Trophoblast cell (in vitro differentiated cells and primary cell): Measurements from ENCODE around the gene UGT1A7.

Experiments used
- DNase-seq, 2 donors: peaks; one replicate each; pipeline ENCODE4 v3.0.0-alpha.2; 2016
- H2AFZ ChIP-seq: 2 replicates; pipeline ENCODE4 v1.6.1; 2013; ENCODE audit warnings: low read length, moderate library complexity, mild to moderate bottlenecking; ENCODE audit not compliant: insufficient read depth, poor library complexity
- H2AK5ac ChIP-seq: 2 replicates; pipeline ENCODE4 v1.6.1; 2013; ENCODE audit warnings: mild to moderate bottlenecking, low read length
- H2BK120ac ChIP-seq: 2 replicates; pipeline ENCODE4 v1.6.1; 2013; ENCODE audit warnings: low read length, mild to moderate bottlenecking, moderate library complexity; ENCODE audit not compliant: insufficient read depth, poor library complexity
- H2BK12ac ChIP-seq: 2 replicates; pipeline ENCODE4 v1.6.1; 2013; ENCODE audit warnings: mild to moderate bottlenecking, low read length, moderate library complexity
- H2BK5ac ChIP-seq: 2 replicates; pipeline ENCODE4 v1.6.1; 2013; ENCODE audit warnings: low read length, low read depth, moderate library complexity, mild to moderate bottlenecking; ENCODE audit not compliant: poor library complexity
- H3K14ac ChIP-seq: 2 replicates; pipeline ENCODE4 v1.6.1; 2013; ENCODE audit warnings: mild to moderate bottlenecking, low read length
- H3K18ac ChIP-seq: 2 replicates; pipeline ENCODE4 v1.6.1; 2013; ENCODE audit warnings: mild to moderate bottlenecking, low read length
- H3K23ac ChIP-seq: 2 replicates; pipeline ENCODE4 v1.6.1; 2013; ENCODE audit warnings: low read length
- H3K27ac ChIP-seq: 2 replicates; pipeline ENCODE4 v1.5.1; 2013; ENCODE audit warnings: low read depth, mild to moderate bottlenecking, inconsistent platforms, low read length, moderate library complexity
- H3K27me3 ChIP-seq: 2 replicates; pipeline ENCODE4 v1.6.1; 2013; ENCODE audit warnings: inconsistent platforms, mild to moderate bottlenecking, low read length, moderate library complexity; ENCODE audit not compliant: insufficient read depth
- H3K36me3 ChIP-seq, 2 experiments: 1 replicate in 1 of 2; 2 replicates in 1 of 2; pipeline ENCODE4 v1.6.1; 2013; ENCODE audit warnings: low read length in 2 of 2, mild to moderate bottlenecking in 2 of 2, moderate library complexity in 1 of 2; ENCODE audit not compliant: insufficient read depth in 2 of 2, control insufficient read depth in 1 of 2
- H3K4ac ChIP-seq: 2 replicates; pipeline ENCODE4 v1.6.1; 2013; ENCODE audit warnings: low read depth, mild to moderate bottlenecking, low read length, moderate library complexity
- H3K4me1 ChIP-seq, 2 experiments: 1 replicate in 1 of 2; 2 replicates in 1 of 2; pipeline ENCODE4 v1.6.1; 2013; ENCODE audit warnings: low read length in 2 of 2, mild to moderate bottlenecking in 2 of 2, moderate library complexity in 1 of 2; ENCODE audit not compliant: insufficient read depth in 2 of 2, control insufficient read depth in 1 of 2
- H3K4me2 ChIP-seq: 2 replicates; pipeline ENCODE4 v1.6.1; 2013; ENCODE audit warnings: inconsistent platforms, mild to moderate bottlenecking, low read length, moderate library complexity
- H3K4me3 ChIP-seq: 2 replicates; pipeline ENCODE4 v1.5.1; 2013; ENCODE audit warnings: mild to moderate bottlenecking, low read depth, low read length, inconsistent platforms
- H3K79me1 ChIP-seq: one replicate; pipeline ENCODE4 v1.6.1; 2013; ENCODE audit warnings: low read length
- H3K79me2 ChIP-seq: 2 replicates; pipeline ENCODE4 v1.6.1; 2013; ENCODE audit warnings: low read length, mild to moderate bottlenecking; ENCODE audit not compliant: control insufficient read depth, insufficient read depth, poor library complexity
- H3K9ac ChIP-seq: 2 replicates; pipeline ENCODE4 v1.6.1; 2013; ENCODE audit warnings: mild to moderate bottlenecking, low read length
- H3K9me3 ChIP-seq: 2 replicates; pipeline ENCODE4 v1.6.1; 2013; ENCODE audit warnings: low read depth, mild to moderate bottlenecking, control low read depth, inconsistent platforms, low read length; ENCODE audit not compliant: insufficient read depth
- H4K12ac ChIP-seq: 2 replicates; pipeline ENCODE4 v1.6.1; 2013; ENCODE audit warnings: low read depth, mild to moderate bottlenecking, low read length, moderate library complexity
- H4K8ac ChIP-seq: 2 replicates; pipeline ENCODE4 v1.6.1; 2013; ENCODE audit warnings: low read depth, mild to moderate bottlenecking, low read length, moderate library complexity
- H4K91ac ChIP-seq: one replicate; pipeline ENCODE4 v1.6.1; 2013; ENCODE audit warnings: low read depth, mild to moderate bottlenecking, low read length, moderate library complexity
- WGBS: extraction: QIAGEN DNeasy Blood & Tissue Kit; methylation state at CpG from one replicate; pipeline ENCODE4 v1.1.7; 2013; ENCODE audit warnings: missing lambda C conversion rate; ENCODE audit not compliant: insufficient read length, insufficient coverage; ENCODE audit errors: extremely low coverage; 5-methylcytosine and 5-hydroxymethylcytosine counted together

UGT1A7 gene

DNA sequence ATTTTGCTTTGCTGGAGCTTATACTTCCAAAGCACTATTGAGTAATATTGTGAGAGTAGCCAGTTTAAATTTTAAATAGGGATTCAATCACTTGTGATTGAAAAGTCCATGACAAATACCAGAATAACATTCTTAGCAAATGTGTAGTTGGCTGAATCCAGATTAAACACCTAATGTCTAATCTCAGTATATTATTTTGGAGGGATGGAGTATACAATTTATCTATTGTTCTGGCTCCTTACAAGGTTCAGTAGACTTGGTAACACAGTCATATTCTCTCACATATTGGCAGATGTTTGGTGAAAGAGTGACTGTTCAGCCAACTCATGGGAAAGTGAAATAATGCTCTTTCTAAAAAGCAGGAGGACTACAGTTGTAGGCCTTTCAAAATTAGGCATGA, 7.8 kb upstream of the UGT1A7 start:
- H4K12ac ChIP-seq = no peak overlapping the region
- no peak overlapping the region for H3K23ac ChIP-seq
- H3K27me3 ChIP-seq = no peaks in the 10 kb centered on the region
- H3K4ac ChIP-seq = no peak overlapping the region
- H2AK5ac ChIP-seq = no peak overlapping the region
- H2BK120ac ChIP-seq = no peak overlapping the region
- no peaks in the 10 kb centered on the region for H3K79me2 ChIP-seq
- no peak overlapping the region for H2BK12ac ChIP-seq
- H3K36me3 ChIP-seq = no peaks in the 10 kb centered on the region
- no peak overlapping the region for H4K8ac ChIP-seq
- H3K14ac ChIP-seq = no peak overlapping the region
- no peak overlapping the region for H3K18ac ChIP-seq
- no peaks in the 10 kb centered on the region for H3K9me3 ChIP-seq
- no peak overlapping the region for H3K4me3 ChIP-seq
- H3K4me2 ChIP-seq = no peak overlapping the region
- H4K91ac ChIP-seq = no peak overlapping the region
- H2AFZ ChIP-seq = no peak overlapping the region
- DNase-seq = no peak
- H3K79me1 ChIP-seq = no peaks in the 10 kb centered on the region
- no peaks in the 10 kb centered on the region for H3K4me1 ChIP-seq
- no peak overlapping the region for H2BK5ac ChIP-seq
- no peak overlapping the region for H3K9ac ChIP-seq
- no peak overlapping the region for H3K27ac ChIP-seq

GRCh38 chr2:233674314-233674713, 7.4 kb upstream of the UGT1A7 start:
- Histone ChIP-seq H2AK5ac (no peak overlapping the region), H3K27me3 (no peaks in the 10 kb centered on the region), H3K23ac (no peak overlapping the region), H4K8ac (no peak overlapping the region), H3K9me3 (no peaks in the 10 kb centered on the region), H3K79me1 (no peaks in the 10 kb centered on the region), H3K14ac (no peak overlapping the region), H3K4me2 (no peak overlapping the region), H3K79me2 (no peaks in the 10 kb centered on the region), H2BK12ac (no peak overlapping the region), H4K91ac (no peak overlapping the region), H3K36me3 (no peaks in the 10 kb centered on the region), H3K27ac (no peak overlapping the region), H2AFZ (no peak overlapping the region), H4K12ac (no peak overlapping the region), H3K18ac (no peak overlapping the region), H2BK120ac (no peak overlapping the region), H3K9ac (no peak overlapping the region), H3K4me3 (no peak overlapping the region), H2BK5ac (no peak overlapping the region), H3K4me1 (no peaks in the 10 kb centered on the region), H3K4ac (no peak overlapping the region)
- DNase-seq = no peak
- no CpG with 5 or more reads among the region's 1 CpG for whole genome bisulfite sequencing

GRCh38 chr2:233674995-233675394, 6.7 kb upstream of the UGT1A7 start:
- WGBS = no CpG with 5 or more reads among the region's 4 CpGs

DNA sequence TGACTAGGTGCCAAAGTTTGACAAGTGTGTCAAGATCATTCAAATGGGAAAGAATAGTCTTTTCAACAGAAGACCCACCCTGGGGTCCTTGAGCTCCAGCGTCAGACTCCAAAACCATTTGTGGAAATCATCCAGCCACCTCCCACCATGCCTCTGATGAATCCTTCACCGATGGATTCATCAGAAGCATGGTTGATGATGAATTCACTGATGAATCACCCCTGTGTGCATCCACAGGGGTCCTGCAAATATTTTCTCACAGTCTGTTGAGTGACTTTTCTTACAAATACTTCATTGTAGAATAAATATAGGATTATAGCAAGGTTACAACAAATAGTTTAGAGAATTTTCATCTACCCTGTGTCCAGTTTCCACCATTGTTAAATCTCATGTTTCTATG, 5.7 kb upstream of the UGT1A7 start:
- no peak overlapping the region for H3K27ac ChIP-seq
- H2AK5ac ChIP-seq = no peak overlapping the region
- H2BK120ac ChIP-seq = no peak overlapping the region
- H2AFZ ChIP-seq = no peak overlapping the region
- DNase-seq = no peak
- no peaks in the 10 kb centered on the region for H3K9me3 ChIP-seq
- H2BK5ac ChIP-seq = no peak overlapping the region
- no peak overlapping the region for H2BK12ac ChIP-seq
- H4K12ac ChIP-seq = no peak overlapping the region
- WGBS = no CpG with 5 or more reads among the region's 2 CpGs
- H3K23ac ChIP-seq = no peak overlapping the region
- no peak overlapping the region for H3K4me2 ChIP-seq
- no peaks in the 10 kb centered on the region for H3K27me3 ChIP-seq
- no peak overlapping the region for H4K8ac ChIP-seq
- no peaks in the 10 kb centered on the region for H3K36me3 ChIP-seq
- no peak overlapping the region for H3K14ac ChIP-seq
- H3K79me2 ChIP-seq = no peaks in the 10 kb centered on the region
- H3K9ac ChIP-seq = no peak overlapping the region
- H4K91ac ChIP-seq = no peak overlapping the region
- no peak overlapping the region for H3K4me3 ChIP-seq
- no peak overlapping the region for H3K18ac ChIP-seq
- H3K79me1 ChIP-seq = no peaks in the 10 kb centered on the region
- H3K4me1 ChIP-seq = no peaks in the 10 kb centered on the region
- no peak overlapping the region for H3K4ac ChIP-seq

More at GRCh38 chr2:233674995-233675394, 6.7 kb upstream of the UGT1A7 start:
- no peak overlapping the region for H3K14ac ChIP-seq
- no peak overlapping the region for H3K4me2 ChIP-seq
- H3K4me3 ChIP-seq = no peak overlapping the region
- H2AK5ac ChIP-seq = no peak overlapping the region
- H3K79me2 ChIP-seq = no peaks in the 10 kb centered on the region
- no peak for DNase-seq
- H3K4ac ChIP-seq = no peak overlapping the region
- no peak overlapping the region for H3K18ac ChIP-seq
- no peaks in the 10 kb centered on the region for H3K36me3 ChIP-seq
- H3K79me1 ChIP-seq = no peaks in the 10 kb centered on the region
- no peaks in the 10 kb centered on the region for H3K27me3 ChIP-seq
- H3K9ac ChIP-seq = no peak overlapping the region
- no peak overlapping the region for H3K23ac ChIP-seq
- H3K27ac ChIP-seq = no peak overlapping the region
- H2BK5ac ChIP-seq = no peak overlapping the region
- H3K9me3 ChIP-seq = no peaks in the 10 kb centered on the region
- no peak overlapping the region for H4K12ac ChIP-seq
- H4K91ac ChIP-seq = no peak overlapping the region
- no peak overlapping the region for H2BK120ac ChIP-seq
- H4K8ac ChIP-seq = no peak overlapping the region
- H3K4me1 ChIP-seq = no peaks in the 10 kb centered on the region
- H2BK12ac ChIP-seq = no peak overlapping the region
- H2AFZ ChIP-seq = no peak overlapping the region
